ENCODE measurements around the gene ENOPH1. TPM values are rescaled to one million over a fixed set of nuclear protein-coding genes. Genes with fewer than 3 reads are reported as not detected.

The ENOPH1 gene
- total and polyA plus RNA-seq, 3 experiments from 2014 or later = 42.4 to 60.7 (median 58.3) TPM

GRCh38 chr4:82436130-82436529, 5.7 kb downstream of the ENOPH1 start:
- H3K4me3 Mint-ChIP-seq = no peak overlapping the region
- H3K4me1 Mint-ChIP-seq = peaks cover 71 to 94% (median 91%) of the 10 kb centered on the region in 3 donors
- no peaks in the 10 kb centered on the region for H3K27me3 ChIP-seq (ENCODE audit: insufficient read depth, low read length, poor library complexity, severe bottlenecking)

GRCh38 chr4:82436780-82437179, 6.4 kb downstream of the ENOPH1 start:
- Mint-ChIP-seq H3K27me3 (no peaks in the 10 kb centered on the region), H3K9me3 (no peaks in the 10 kb centered on the region), H3K4me3 (peak overlapping the region in 2 of 7 donors; percentile 25 to 62), H3K36me3 (peaks cover 0 to 44% (median 3%) of the 10 kb centered on the region in 3 donors), H3K4me1 (peaks cover 70 to 93% (median 91%) of the 10 kb centered on the region in 3 donors), H3K27ac (peak overlapping the region in 1 of 8 donors; percentile 40)
- POLR2A ChIA-PET = no interaction called here
- no peak overlapping the region for H3K4me3 ChIP-seq (ENCODE audit: low read length)
- H3K27ac ChIP-seq (ENCODE audit: low read depth, low read length) = no peak overlapping the region
- H3K4me1 ChIP-seq (ENCODE audit: insufficient read depth, low read length) = peaks cover 8% of the 10 kb centered on the region
- CTCF ChIA-PET = no interaction called here
- H3K9me3 ChIP-seq (ENCODE audit: low read length) = no peaks in the 10 kb centered on the region
- H3K27me3 ChIP-seq (ENCODE audit: insufficient read depth, low read length, poor library complexity, severe bottlenecking) = no peaks in the 10 kb centered on the region
- DNase-seq = no peak
- peaks cover 7% of the 10 kb centered on the region for H3K36me3 ChIP-seq (ENCODE audit: insufficient read depth, low read length)

More at GRCh38 chr4:82436130-82436529, 5.7 kb downstream of the ENOPH1 start:
- Mint-ChIP-seq H3K27ac (peak overlapping the region in 1 of 8 donors; percentile 46), H3K27me3 (no peaks in the 10 kb centered on the region), H3K9me3 (no peaks in the 10 kb centered on the region), H3K36me3 (peaks cover 0 to 46% (median 3%) of the 10 kb centered on the region in 3 donors)
- Histone ChIP-seq H3K27ac (ENCODE audit: low read depth, low read length) (no peak overlapping the region), H3K4me1 (ENCODE audit: insufficient read depth, low read length) (peaks cover 14% of the 10 kb centered on the region), H3K36me3 (ENCODE audit: insufficient read depth, low read length) (peaks cover 7% of the 10 kb centered on the region), H3K4me3 (ENCODE audit: low read length) (no peak overlapping the region), H3K9me3 (ENCODE audit: low read length) (no peaks in the 10 kb centered on the region)
- no peak for DNase-seq
- ChIA-PET POLR2A (no interaction called here), CTCF (no interaction called here)

GRCh38 chr4:82437285-82438005, 7.1 kb downstream of the ENOPH1 start:
- Histone ChIP-seq H3K27me3 (ENCODE audit: insufficient read depth, low read length, poor library complexity, severe bottlenecking) (no peaks in the 10 kb centered on the region), H3K9me3 (ENCODE audit: low read length) (no peaks in the 10 kb centered on the region), H3K4me3 (ENCODE audit: low read length) (no peak overlapping the region), H3K36me3 (ENCODE audit: insufficient read depth, low read length) (peaks cover 7% of the 10 kb centered on the region), H3K27ac (ENCODE audit: low read depth, low read length) (no peak overlapping the region), H3K4me1 (ENCODE audit: insufficient read depth, low read length) (peaks cover 4% of the 10 kb centered on the region)
- Mint-ChIP-seq H3K4me1 (peaks cover 68 to 91% (median 91%) of the 10 kb centered on the region in 3 donors), H3K36me3 (peaks cover 0 to 48% (median 3%) of the 10 kb centered on the region in 3 donors), H3K4me3 (peak overlapping the region in 1 of 7 donors; percentile 62), H3K9me3 (no peaks in the 10 kb centered on the region), H3K27me3 (no peaks in the 10 kb centered on the region), H3K27ac (peak overlapping the region in 3 of 8 donors; percentile 15 to 76 (median 40))
- no peak for DNase-seq
- CTCF ChIA-PET = no interaction called here
- POLR2A ChIA-PET = no interaction called here

GRCh38 chr4:82439088-82439487, 8.7 kb downstream of the ENOPH1 start:
- Mint-ChIP-seq H3K27me3 (no peaks in the 10 kb centered on the region), H3K36me3 (peaks cover 0 to 42% (median 3%) of the 10 kb centered on the region in 3 donors)

GRCh38 chr4:82447886-82448285, 17.5 kb downstream of the ENOPH1 start:
- Mint-ChIP-seq H3K4me1 (peaks cover 12 to 37% (median 26%) of the 10 kb centered on the region in 3 donors), H3K9me3 (no peaks in the 10 kb centered on the region), H3K36me3 (peaks cover 12 to 62% (median 18%) of the 10 kb centered on the region in 3 donors), H3K4me3 (no peak overlapping the region), H3K27ac (peak overlapping the region in 3 of 8 donors; percentile 40 to 72 (median 58)), H3K27me3 (no peaks in the 10 kb centered on the region)
- ChIA-PET CTCF (no interaction called here), POLR2A (no interaction called here)
- Histone ChIP-seq H3K27ac (ENCODE audit: low read depth, low read length) (no peak overlapping the region), H3K9me3 (ENCODE audit: low read length) (no peaks in the 10 kb centered on the region), H3K4me1 (ENCODE audit: insufficient read depth, low read length) (no peaks in the 10 kb centered on the region), H3K36me3 (ENCODE audit: insufficient read depth, low read length) (peaks cover 23% of the 10 kb centered on the region), H3K27me3 (ENCODE audit: insufficient read depth, low read length, poor library complexity, severe bottlenecking) (no peaks in the 10 kb centered on the region), H3K4me3 (ENCODE audit: low read length) (no peak overlapping the region)
- DNase-seq = no peak

More at GRCh38 chr4:82439088-82439487, 8.7 kb downstream of the ENOPH1 start:
- Histone ChIP-seq H3K27me3 (ENCODE audit: insufficient read depth, low read length, poor library complexity, severe bottlenecking) (no peaks in the 10 kb centered on the region), H3K36me3 (ENCODE audit: insufficient read depth, low read length) (peaks cover 7% of the 10 kb centered on the region), H3K4me3 (ENCODE audit: low read length) (no peak overlapping the region), H3K9me3 (ENCODE audit: low read length) (no peaks in the 10 kb centered on the region), H3K27ac (ENCODE audit: low read depth, low read length) (no peak overlapping the region), H3K4me1 (ENCODE audit: insufficient read depth, low read length) (peaks cover 4% of the 10 kb centered on the region)
- Mint-ChIP-seq H3K4me3 (no peak overlapping the region), H3K4me1 (peaks cover 59 to 79% (median 76%) of the 10 kb centered on the region in 3 donors), H3K27ac (peak overlapping the region in 2 of 8 donors; percentile 15 to 35), H3K9me3 (no peaks in the 10 kb centered on the region)
- no peak for DNase-seq
- CTCF ChIA-PET = interaction anchor here (1.0 to 1.9 kb wide), 2 partner anchors 10 to 11 kb away, joined by 3 to 9 read pairs; partner anchors contain the start of gene HNRNPDL
- POLR2A ChIA-PET = interaction anchor here (1.1 kb wide), 1 partner anchor 10 kb away, joined by 3 read pairs; no protein-coding TSS in a partner anchor

- DNase-seq = no peak
- H3K9me3 Mint-ChIP-seq = no peaks in the 10 kb centered on the region
- Histone ChIP-seq H3K36me3 (ENCODE audit: insufficient read depth, low read length) (peaks cover 28% of the 10 kb centered on the region), H3K27ac (ENCODE audit: low read depth, low read length) (no peak overlapping the region), H3K9me3 (ENCODE audit: low read length) (no peaks in the 10 kb centered on the region), H3K27me3 (ENCODE audit: insufficient read depth, low read length, poor library complexity, severe bottlenecking) (no peaks in the 10 kb centered on the region), H3K4me3 (ENCODE audit: low read length) (no peak overlapping the region), H3K4me1 (ENCODE audit: insufficient read depth, low read length) (no peaks in the 10 kb centered on the region)
- POLR2A ChIA-PET = no interaction called here
- H3K4me3 Mint-ChIP-seq = no peak overlapping the region
- peaks cover 12 to 73% (median 18%) of the 10 kb centered on the region in 3 donors for H3K36me3 Mint-ChIP-seq
- peaks cover 7 to 22% (median 16%) of the 10 kb centered on the region in 3 donors for H3K4me1 Mint-ChIP-seq
- CTCF ChIA-PET = no interaction called here
- H3K27ac Mint-ChIP-seq = peak overlapping the region in 1 of 8 donors; percentile 6
- H3K27me3 Mint-ChIP-seq = no peaks in the 10 kb centered on the region
Observed at GRCh38 chr4:82450966-82451755, 20.8 kb downstream of the ENOPH1 start.

- H3K36me3 Mint-ChIP-seq = peaks cover 12 to 80% (median 20%) of the 10 kb centered on the region in 3 donors
- H3K27me3 Mint-ChIP-seq = no peaks in the 10 kb centered on the region
- Histone ChIP-seq H3K4me3 (ENCODE audit: low read length) (no peak overlapping the region), H3K27ac (ENCODE audit: low read depth, low read length) (no peak overlapping the region), H3K4me1 (ENCODE audit: insufficient read depth, low read length) (no peaks in the 10 kb centered on the region), H3K36me3 (ENCODE audit: insufficient read depth, low read length) (peaks cover 33% of the 10 kb centered on the region), H3K9me3 (ENCODE audit: low read length) (no peaks in the 10 kb centered on the region), H3K27me3 (ENCODE audit: insufficient read depth, low read length, poor library complexity, severe bottlenecking) (no peaks in the 10 kb centered on the region)
- no peak overlapping the region for H3K4me3 Mint-ChIP-seq
- ChIA-PET CTCF (no interaction called here), POLR2A (no interaction called here)
- peak overlapping the region in 1 of 8 donors; percentile 46 for H3K27ac Mint-ChIP-seq
- no peaks in the 10 kb centered on the region for H3K9me3 Mint-ChIP-seq
- DNase-seq = no peak
- peaks cover 7 to 19% (median 16%) of the 10 kb centered on the region in 3 donors for H3K4me1 Mint-ChIP-seq
Observed at GRCh38 chr4:82452026-82452425, 21.6 kb downstream of the ENOPH1 start.

- DNase-seq = no peak
- H3K9me3 ChIP-seq (ENCODE audit: low read length) = no peaks in the 10 kb centered on the region
- Mint-ChIP-seq H3K36me3 (peaks cover 0 to 81% (median 7%) of the 10 kb centered on the region in 3 donors), H3K4me1 (peaks cover 0 to 3% (median 0%) of the 10 kb centered on the region in 3 donors), H3K4me3 (no peak overlapping the region), H3K27me3 (no peaks in the 10 kb centered on the region), H3K27ac (peak overlapping the region in 1 of 8 donors; percentile 12), H3K9me3 (no peaks in the 10 kb centered on the region)
- ChIA-PET POLR2A (no interaction called here), CTCF (no interaction called here)
- H3K4me1 ChIP-seq (ENCODE audit: insufficient read depth, low read length) = no peaks in the 10 kb centered on the region
- H3K4me3 ChIP-seq (ENCODE audit: low read length) = no peak overlapping the region
- peaks cover 30% of the 10 kb centered on the region for H3K36me3 ChIP-seq (ENCODE audit: insufficient read depth, low read length)
- no peak overlapping the region for H3K27ac ChIP-seq (ENCODE audit: low read depth, low read length)
- no peaks in the 10 kb centered on the region for H3K27me3 ChIP-seq (ENCODE audit: insufficient read depth, low read length, poor library complexity, severe bottlenecking)
Observed at GRCh38 chr4:82457266-82457665, 26.9 kb downstream of the ENOPH1 start.
